ENCODE measurements around the gene S1PR4.

Gene S1PR4

DNA sequence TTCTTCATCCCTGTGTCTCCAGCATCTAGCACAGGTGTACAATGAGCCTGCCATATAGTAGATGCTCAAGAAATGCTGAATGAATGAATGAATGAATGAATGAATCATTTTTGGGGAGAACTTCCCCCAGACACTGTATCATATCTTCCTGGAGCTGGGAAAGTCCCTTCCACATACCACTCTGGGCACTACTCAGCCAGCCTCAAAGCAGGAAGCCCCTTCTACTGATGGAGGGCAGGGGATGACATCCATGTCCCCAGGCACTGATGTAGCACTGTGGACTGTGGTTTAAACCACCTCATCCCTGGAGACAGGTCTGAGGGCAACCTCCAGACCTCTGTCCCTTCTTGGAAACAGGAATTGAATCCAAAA, 37.9 kb upstream of the S1PR4 start:
- TF ChIP-seq POLR2A (IDR thresholded peaks at IDR 0.05; ENCODE audit: low read depth, low read length) (no peak), POLR2AphosphoS5 (IDR thresholded peaks at IDR 0.05; ENCODE audit: low read depth, low read length) (no peak), POU2F2 (IDR thresholded peaks at IDR 0.05; ENCODE audit: low read depth, low read length) (no peak), TAF1 (IDR thresholded peaks at IDR 0.05; ENCODE audit: low read depth, low read length) (no peak), PAX5 (IDR thresholded peaks at IDR 0.05; ENCODE audit: insufficient read depth, low read length, severe bottlenecking) (no peak), SPI1 (IDR thresholded peaks at IDR 0.05; ENCODE audit: low read depth, low read length) (no peak)
- DNase-seq (ENCODE audit: insufficient read length, low spot score) (no peak), FAIRE-seq (peak; percentile 33)

DNA sequence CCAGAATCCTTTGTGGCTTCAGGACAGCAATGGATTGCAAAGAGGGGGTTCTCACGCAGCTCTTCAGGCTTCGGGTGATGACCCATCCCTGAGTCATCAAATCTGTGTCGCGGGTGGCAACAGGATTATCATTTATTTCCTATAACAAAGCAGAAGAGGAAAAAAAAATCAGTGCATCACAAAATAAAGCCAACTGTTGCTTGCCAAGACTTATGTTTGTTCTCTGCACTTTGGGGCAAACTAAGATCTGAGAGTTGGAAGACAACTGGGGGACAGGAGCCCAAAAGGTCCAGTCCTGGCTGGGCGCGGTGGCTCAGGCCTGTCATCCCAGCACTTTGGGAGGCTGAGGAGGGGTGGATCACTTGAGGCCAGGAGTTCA, 36.3 kb upstream of the S1PR4 start:
- DNase-seq (ENCODE audit: insufficient read length, low spot score) = no peak
- FAIRE-seq = no peak
- TF ChIP-seq POU2F2 (IDR thresholded peaks at IDR 0.05; ENCODE audit: low read depth, low read length) = no peak
- TF ChIP-seq TAF1 (IDR thresholded peaks at IDR 0.05; ENCODE audit: low read depth, low read length) = no peak
- no peak for TF ChIP-seq POLR2AphosphoS5 (IDR thresholded peaks at IDR 0.05; ENCODE audit: low read depth, low read length)
- no peak for TF ChIP-seq SPI1 (IDR thresholded peaks at IDR 0.05; ENCODE audit: low read depth, low read length)
- no peak for TF ChIP-seq POLR2A (IDR thresholded peaks at IDR 0.05; ENCODE audit: low read depth, low read length)
- TF ChIP-seq PAX5 (IDR thresholded peaks at IDR 0.05; ENCODE audit: insufficient read depth, low read length, severe bottlenecking) = no peak

DNA sequence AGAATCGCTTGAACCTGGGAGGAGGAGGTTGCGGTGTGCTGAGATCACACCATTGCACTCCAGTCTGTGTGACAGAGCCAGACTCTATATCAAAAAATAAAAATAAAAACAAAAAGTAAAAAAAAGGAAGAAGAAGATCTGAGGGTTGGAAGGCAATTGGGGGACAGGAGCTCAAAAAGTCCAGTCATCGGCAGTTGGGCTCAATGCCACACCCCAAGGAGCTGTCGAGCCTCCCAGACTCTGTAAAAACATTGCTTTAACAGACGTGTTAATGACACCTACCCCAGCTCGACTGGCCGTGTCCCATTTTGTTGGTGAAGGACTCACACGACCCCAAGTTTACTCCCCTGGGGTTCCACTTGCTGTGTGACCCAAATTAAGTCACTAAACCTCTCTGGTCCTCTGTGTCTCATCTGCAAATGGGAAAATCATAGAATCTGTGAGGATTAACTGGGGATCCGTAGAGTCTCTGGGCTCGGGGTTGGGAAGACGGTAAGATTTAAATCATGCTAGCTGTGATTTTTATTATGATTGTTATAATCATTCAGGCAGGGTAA, 35.7 kb upstream of the S1PR4 start:
- DNase-seq (ENCODE audit: insufficient read length, low spot score) = no peak
- TF ChIP-seq SPI1 (IDR thresholded peaks at IDR 0.05; ENCODE audit: low read depth, low read length) = no peak
- no peak for TF ChIP-seq POLR2AphosphoS5 (IDR thresholded peaks at IDR 0.05; ENCODE audit: low read depth, low read length)
- no peak for TF ChIP-seq TAF1 (IDR thresholded peaks at IDR 0.05; ENCODE audit: low read depth, low read length)
- TF ChIP-seq PAX5 (IDR thresholded peaks at IDR 0.05; ENCODE audit: insufficient read depth, low read length, severe bottlenecking) = no peak
- TF ChIP-seq POLR2A (IDR thresholded peaks at IDR 0.05; ENCODE audit: low read depth, low read length) = no peak
- TF ChIP-seq POU2F2 (IDR thresholded peaks at IDR 0.05; ENCODE audit: low read depth, low read length) = no peak
- no peak for FAIRE-seq

DNA sequence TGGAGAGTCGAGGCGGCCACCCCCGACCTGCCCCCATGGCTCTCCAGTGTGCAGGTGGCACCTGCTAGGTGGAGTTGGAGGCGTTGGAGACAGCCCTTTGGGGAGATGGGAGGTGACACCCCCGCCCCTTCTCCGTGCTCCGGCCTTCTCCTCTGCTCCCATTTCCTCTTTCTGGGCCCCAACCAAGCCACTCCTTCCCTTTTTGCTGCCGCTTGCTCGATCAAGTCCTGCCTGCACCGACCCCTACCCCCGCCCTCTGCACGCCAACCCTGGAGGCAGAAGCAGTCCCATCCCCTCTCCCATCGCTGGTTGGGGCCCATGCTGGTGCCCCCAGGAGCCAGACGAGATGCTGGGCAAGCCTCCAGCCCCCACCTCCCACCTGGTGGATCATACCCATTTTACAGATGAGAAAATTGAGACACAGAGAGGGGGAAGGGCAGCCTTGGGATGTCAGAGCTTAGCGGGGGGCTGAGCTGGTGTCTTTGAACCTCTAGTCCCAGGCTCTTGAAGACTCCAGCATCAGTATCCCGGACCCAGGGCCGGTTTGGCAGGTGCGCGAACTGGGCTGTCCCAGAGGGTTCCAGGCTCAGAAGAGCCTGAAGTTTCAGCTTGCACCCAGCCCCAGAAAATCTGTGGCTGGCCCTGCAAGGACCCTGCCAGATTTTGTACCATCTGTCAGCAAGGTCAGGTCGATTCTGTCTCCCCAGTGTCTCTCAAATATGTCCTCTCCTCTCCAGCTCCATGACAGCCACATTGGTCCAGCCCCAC, 32.5 kb upstream of the S1PR4 start:
- FAIRE-seq = peak; percentile 81
- DNase-seq (ENCODE audit: insufficient read length, low spot score) = no peak
- TF ChIP-seq TAF1 (IDR thresholded peaks at IDR 0.05; ENCODE audit: low read depth, low read length) (no peak), SPI1 (IDR thresholded peaks at IDR 0.05; ENCODE audit: low read depth, low read length) (peak; percentile 84)

DNA sequence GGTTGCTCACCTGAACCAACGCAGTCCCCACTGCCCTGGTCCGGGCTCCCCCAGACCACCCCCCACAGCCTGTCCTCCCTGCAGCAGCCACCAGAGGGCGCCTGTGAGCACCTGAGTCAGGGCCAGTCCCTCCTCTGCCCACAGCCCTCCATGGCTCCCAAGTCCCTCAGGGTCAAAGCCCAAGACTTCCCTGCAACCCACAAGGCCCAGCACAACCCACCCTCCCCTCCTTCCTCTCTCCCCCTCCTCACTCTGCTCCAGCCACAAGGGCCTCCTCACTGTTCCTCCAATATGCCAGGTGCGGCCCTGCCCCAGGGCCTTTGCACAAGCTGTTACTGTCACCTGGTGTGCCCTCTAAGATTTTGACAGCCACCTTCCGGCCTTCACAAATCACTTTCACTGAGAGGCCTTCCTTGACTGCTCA, 31.9 kb upstream of the S1PR4 start:
- DNase-seq (ENCODE audit: insufficient read length, low spot score) (no peak), FAIRE-seq (no peak)
- TF ChIP-seq POU2F2 (IDR thresholded peaks at IDR 0.05; ENCODE audit: low read depth, low read length) = 0 out of 2 replicates have a peak, but pooled peaks have one; percentile 17
- TF ChIP-seq POLR2AphosphoS5 (IDR thresholded peaks at IDR 0.05; ENCODE audit: low read depth, low read length) = no peak

DNA sequence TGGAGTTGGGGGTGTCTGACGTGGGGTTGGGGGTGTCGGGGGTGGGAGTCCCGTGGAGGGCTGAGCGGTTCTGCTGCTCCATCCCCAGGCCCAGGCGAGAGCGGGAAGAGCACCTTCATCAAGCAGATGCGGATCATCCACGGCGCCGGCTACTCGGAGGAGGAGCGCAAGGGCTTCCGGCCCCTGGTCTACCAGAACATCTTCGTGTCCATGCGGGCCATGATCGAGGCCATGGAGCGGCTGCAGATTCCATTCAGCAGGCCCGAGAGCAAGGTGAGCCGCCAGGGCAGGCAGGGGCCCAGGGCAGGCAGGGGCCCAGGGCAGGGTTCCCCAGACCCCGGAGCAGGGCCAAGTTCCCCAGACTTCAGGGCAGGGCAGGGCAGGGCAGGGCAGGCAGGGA, 30.1 kb upstream of the S1PR4 start:
- TF ChIP-seq TAF1 (IDR thresholded peaks at IDR 0.05; ENCODE audit: low read depth, low read length) (no peak), POU2F2 (IDR thresholded peaks at IDR 0.05; ENCODE audit: low read depth, low read length) (no peak), PAX5 (IDR thresholded peaks at IDR 0.05; ENCODE audit: insufficient read depth, low read length, severe bottlenecking) (no peak), SPI1 (IDR thresholded peaks at IDR 0.05; ENCODE audit: low read depth, low read length) (no peak), POLR2A (IDR thresholded peaks at IDR 0.05; ENCODE audit: low read depth, low read length) (no peak), POLR2AphosphoS5 (IDR thresholded peaks at IDR 0.05; ENCODE audit: low read depth, low read length) (no peak)
- DNase-seq (ENCODE audit: insufficient read length, low spot score) = no peak
- no peak for FAIRE-seq

DNA sequence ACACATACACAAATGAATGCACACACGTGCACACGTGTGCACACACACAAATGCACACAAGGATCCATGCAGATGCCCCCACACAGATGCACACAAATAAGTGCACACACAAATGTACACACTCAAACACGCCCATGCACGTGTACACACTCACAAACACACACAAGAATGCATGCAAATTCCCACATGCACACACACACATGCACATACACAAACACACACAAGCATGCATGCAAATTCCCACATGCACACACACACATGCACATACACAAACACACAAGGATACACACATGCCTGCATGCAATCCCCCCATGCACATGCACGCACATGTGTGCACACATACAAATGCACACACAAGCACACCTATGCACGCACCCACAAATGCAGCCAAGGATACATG, 29.5 kb upstream of the S1PR4 start:
- peak; percentile 81 for FAIRE-seq
- DNase-seq (ENCODE audit: insufficient read length, low spot score) = no peak
- TF ChIP-seq TAF1 (IDR thresholded peaks at IDR 0.05; ENCODE audit: low read depth, low read length) (no peak), POLR2A (IDR thresholded peaks at IDR 0.05; ENCODE audit: low read depth, low read length) (no peak), POU2F2 (IDR thresholded peaks at IDR 0.05; ENCODE audit: low read depth, low read length) (no peak), SPI1 (IDR thresholded peaks at IDR 0.05; ENCODE audit: low read depth, low read length) (no peak), POLR2AphosphoS5 (IDR thresholded peaks at IDR 0.05; ENCODE audit: low read depth, low read length) (no peak), PAX5 (IDR thresholded peaks at IDR 0.05; ENCODE audit: insufficient read depth, low read length, severe bottlenecking) (no peak)

DNA sequence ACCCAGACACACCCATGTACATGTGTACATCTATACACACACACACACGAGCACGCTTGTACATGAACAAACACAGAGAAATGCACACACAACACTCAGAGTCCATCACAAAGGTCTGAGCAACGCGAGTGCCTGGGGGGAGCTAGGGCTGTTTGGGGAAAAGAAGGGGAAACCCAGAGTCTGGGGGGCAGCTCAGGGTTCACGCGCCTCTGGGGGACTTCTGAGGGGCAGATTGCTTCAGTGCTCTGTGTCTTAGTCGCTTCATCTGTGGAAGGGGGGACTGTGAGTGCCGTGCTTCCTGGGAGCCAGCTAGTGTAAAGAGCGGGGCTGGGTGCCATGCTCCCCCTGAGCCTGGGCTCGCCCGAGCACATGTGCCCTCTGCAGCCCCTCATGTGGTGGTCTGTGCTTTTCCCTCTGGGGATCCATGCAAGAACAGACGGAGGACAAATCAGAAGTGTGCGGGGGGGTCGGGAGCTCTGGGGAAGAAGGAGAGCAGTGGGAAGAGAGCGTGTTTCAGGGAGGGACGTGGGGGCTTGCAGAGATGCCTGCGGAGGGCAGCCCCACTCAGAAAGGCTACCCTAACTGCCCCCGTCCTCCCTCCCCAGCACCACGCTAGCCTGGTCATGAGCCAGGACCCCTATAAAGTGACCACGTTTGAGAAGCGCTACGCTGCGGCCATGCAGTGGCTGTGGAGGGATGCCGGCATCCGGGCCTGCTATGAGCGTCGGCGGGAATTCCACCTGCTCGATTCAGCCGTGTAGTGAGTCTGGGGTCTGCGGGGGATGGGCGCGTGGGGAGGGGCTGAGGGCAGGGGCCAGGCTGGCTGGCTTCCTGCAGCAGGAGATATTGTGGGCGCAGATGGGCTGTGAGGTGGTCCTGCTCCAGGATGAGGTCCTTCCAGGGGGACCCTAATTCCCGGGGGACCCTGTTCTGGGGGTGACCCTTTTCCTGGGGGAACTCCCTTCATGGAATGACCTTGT, 28.8 kb upstream of the S1PR4 start:
- FAIRE-seq = no peak
- no peak for DNase-seq (ENCODE audit: insufficient read length, low spot score)
- TF ChIP-seq PAX5 (IDR thresholded peaks at IDR 0.05; ENCODE audit: insufficient read depth, low read length, severe bottlenecking) (no peak), SPI1 (IDR thresholded peaks at IDR 0.05; ENCODE audit: low read depth, low read length) (no peak), TAF1 (IDR thresholded peaks at IDR 0.05; ENCODE audit: low read depth, low read length) (no peak), POLR2A (IDR thresholded peaks at IDR 0.05; ENCODE audit: low read depth, low read length) (no peak), POU2F2 (IDR thresholded peaks at IDR 0.05; ENCODE audit: low read depth, low read length) (no peak), POLR2AphosphoS5 (IDR thresholded peaks at IDR 0.05; ENCODE audit: low read depth, low read length) (no peak)

DNA sequence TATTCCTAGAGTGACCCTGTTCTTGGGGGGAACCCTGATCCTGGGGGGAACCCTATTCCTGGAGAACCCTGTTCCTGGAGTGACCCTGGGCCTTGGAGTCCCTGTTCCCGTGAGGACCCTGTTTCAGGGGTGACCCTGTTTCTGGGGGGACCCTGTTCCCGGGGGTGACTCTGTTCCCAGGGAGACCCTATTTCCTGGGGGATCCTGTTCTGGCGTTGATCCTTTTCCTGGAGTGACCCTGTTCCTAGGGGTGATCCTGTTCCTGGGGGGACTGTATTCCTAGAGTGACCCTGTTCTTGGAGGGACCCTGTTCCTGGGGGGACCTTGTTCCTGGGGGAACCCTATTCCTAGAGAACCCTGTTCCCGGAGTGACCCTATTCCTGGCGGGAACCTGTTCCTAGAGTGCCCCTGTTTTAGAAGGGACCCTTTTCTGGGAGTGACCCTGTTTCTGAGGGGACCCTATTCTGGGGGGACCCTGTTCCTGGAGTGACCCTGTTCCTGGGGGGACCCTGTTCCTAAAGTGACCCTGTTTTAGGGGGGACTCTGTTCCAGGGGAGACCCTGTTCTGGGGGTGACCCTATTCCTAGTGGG, 27.7 kb upstream of the S1PR4 start:
- no peak for TF ChIP-seq POLR2AphosphoS5 (IDR thresholded peaks at IDR 0.05; ENCODE audit: low read depth, low read length)
- no peak for TF ChIP-seq POLR2A (IDR thresholded peaks at IDR 0.05; ENCODE audit: low read depth, low read length)
- no peak for TF ChIP-seq PAX5 (IDR thresholded peaks at IDR 0.05; ENCODE audit: insufficient read depth, low read length, severe bottlenecking)
- no peak for TF ChIP-seq TAF1 (IDR thresholded peaks at IDR 0.05; ENCODE audit: low read depth, low read length)
- no peak for TF ChIP-seq SPI1 (IDR thresholded peaks at IDR 0.05; ENCODE audit: low read depth, low read length)
- TF ChIP-seq POU2F2 (IDR thresholded peaks at IDR 0.05; ENCODE audit: low read depth, low read length) = no peak
- FAIRE-seq (no peak), DNase-seq (ENCODE audit: insufficient read length, low spot score) (no peak)

Measured in GM12891 (cell line).